Tibial nerve (tissue), 4 donors: ENCODE results near the gene LY6G5B. TPM values are rescaled to one million over a fixed set of nuclear protein-coding genes. Genes with fewer than 3 reads are reported as not detected.
A peak's percentile ranks its signal among the peaks of the same experiment; 100 is the strongest.

Experiments used
- DNase-seq, 2 donors: peaks; one replicate each; pipeline ENCODE4 v3.0.0-alpha.2; 2019; ENCODE audit warnings: low spot score in 2 of 2
- H3K27ac ChIP-seq, 4 donors: fragments of 200-600 bp; sonication (generic) in 3 of 4; one replicate each; pipeline ENCODE4 v1.5.1; 2017 to 2019; ENCODE audit warnings: mild to moderate bottlenecking in 1 of 4
- H3K27me3 ChIP-seq, 2 donors: fragments of 200-600 bp; sonication (generic) in 1 of 2; one replicate each; pipeline versions ENCODE4 v1.5.1 to v1.6.0; 2017 to 2019
- H3K36me3 ChIP-seq, 3 donors: fragments of 200-600 bp; sonication (generic); one replicate each; pipeline ENCODE4 v1.5.1; 2018 to 2019
- H3K4me1 ChIP-seq, 4 donors: fragments of 200-600 bp; sonication (generic) in 3 of 4; one replicate each; pipeline ENCODE4 v1.5.1; 2017 to 2019
- H3K4me3 ChIP-seq, 4 donors: fragments of 200-600 bp; sonication (generic) in 3 of 4; one replicate each; pipeline ENCODE4 v1.5.1; 2017 to 2019; ENCODE audit warnings: mild to moderate bottlenecking in 1 of 4, moderate library complexity in 1 of 4
- H3K9me3 ChIP-seq, 4 donors: fragments of 200-600 bp; sonication (generic) in 3 of 4; one replicate each; pipeline ENCODE4 v1.5.1; 2017 to 2019
- EP300 ChIP-seq, 2 donors: sonication (generic); formaldehyde crosslinking; IDR thresholded peaks; one replicate each; pipeline ENCODE4 v1.6.1; 2017; ENCODE audit warnings: antibody characterized with exemption in 2 of 2, mild to moderate bottlenecking in 1 of 2
- POLR2A ChIP-seq, 2 donors: fragments of 450-650 bp; IDR thresholded peaks; one replicate each; pipeline ENCODE4 v1.6.1; 2017; ENCODE audit warnings: antibody characterized with exemption in 2 of 2, mild to moderate bottlenecking in 2 of 2, moderate library complexity in 2 of 2
- WGBS, 2 donors: methylation state at CpG; one replicate each; pipeline ENCODE4 v1.1.5; 2018; 5-methylcytosine and 5-hydroxymethylcytosine counted together
- total RNA-seq, 4 donors: library from RNA; depleted of rRNA; stranded (reverse); fragments of >200 nt; gene quantifications; one replicate each; pipeline ENCODE4 v1.1.0, GENCODE V29; 2016
- TF ChIP-seq, protein P1 (sequence below), 5 experiments: fragments of 200-600 bp in 3 of 5; fragments of 450-650 bp in 2 of 5; sonication (generic) in 3 of 5; IDR thresholded peaks; one replicate each; pipeline ENCODE4 v1.5.1; 2016 to 2019; ENCODE audit warnings: antibody characterized with exemption in 5 of 5, mild to moderate bottlenecking in 3 of 5, moderate library complexity in 2 of 5

Gene LY6G5B
- total RNA-seq, 4 donors from 2014 or later: 7.6 to 13.0 (median 9.8) TPM

DNA sequence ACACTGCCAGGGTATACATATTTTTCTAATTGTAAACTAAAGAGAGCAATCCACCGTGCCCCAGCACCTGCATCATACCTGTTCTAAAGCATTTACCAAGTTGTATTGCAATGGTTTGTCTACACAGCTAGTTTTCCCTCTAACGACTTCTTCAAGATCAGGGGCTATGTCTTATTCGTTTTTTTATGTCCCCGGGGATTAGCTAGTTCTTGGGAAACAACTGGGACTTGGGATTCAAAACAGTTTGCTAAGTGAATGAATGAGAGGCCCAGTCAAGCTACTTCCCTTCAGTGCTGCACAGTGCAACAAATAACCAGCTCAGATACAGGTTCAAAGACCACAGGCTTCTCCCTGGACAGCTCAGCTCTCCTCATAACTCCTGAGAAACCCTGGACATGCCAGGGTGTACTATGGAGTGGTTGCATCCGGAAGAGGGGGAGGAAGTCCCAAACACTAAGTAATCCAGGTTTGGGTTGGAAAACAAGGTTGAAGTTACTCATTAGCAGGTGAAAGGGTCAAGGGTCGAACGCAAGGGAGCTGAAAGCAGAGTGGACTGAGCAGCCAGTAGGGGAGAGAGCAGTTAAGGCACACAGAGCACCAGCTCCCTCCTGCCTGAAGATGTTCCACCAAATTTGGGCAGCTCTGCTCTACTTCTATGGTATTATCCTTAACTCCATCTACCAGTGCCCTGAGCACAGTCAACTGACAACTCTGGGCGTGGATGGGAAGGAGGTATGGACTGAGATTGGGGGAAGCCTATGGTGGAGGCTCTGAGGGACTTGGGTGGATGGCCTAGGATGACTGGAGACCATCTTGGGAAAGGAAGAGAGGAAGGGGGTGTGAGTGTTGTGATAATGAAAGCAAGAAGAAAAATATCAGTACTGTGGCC lies 14.2 kb upstream of the LY6G5B start, which contains the start of gene APOM:
TSS of gene APOM (plus strand) at position 546 of the 889 bp plus-strand sequence. CDS start at position 619, 73 bp downstream.
- Histone ChIP-seq H3K36me3 (peaks cover 0 to 36% (median 0%) of the 10 kb centered on the region in 3 donors), H3K9me3 (no peaks in the 10 kb centered on the region), H3K4me1 (peaks cover 0 to 50% (median 38%) of the 10 kb centered on the region in 4 donors), H3K27me3 (no peaks in the 10 kb centered on the region), H3K27ac (no peak within 1 kb of the TSS), H3K4me3 (no peak within 1 kb of the TSS)
- 83% methylated on average over 8 of the region's 8 CpGs for WGBS, 2 donors
- DNase-seq: no peak
- TF ChIP-seq, protein P1, sequence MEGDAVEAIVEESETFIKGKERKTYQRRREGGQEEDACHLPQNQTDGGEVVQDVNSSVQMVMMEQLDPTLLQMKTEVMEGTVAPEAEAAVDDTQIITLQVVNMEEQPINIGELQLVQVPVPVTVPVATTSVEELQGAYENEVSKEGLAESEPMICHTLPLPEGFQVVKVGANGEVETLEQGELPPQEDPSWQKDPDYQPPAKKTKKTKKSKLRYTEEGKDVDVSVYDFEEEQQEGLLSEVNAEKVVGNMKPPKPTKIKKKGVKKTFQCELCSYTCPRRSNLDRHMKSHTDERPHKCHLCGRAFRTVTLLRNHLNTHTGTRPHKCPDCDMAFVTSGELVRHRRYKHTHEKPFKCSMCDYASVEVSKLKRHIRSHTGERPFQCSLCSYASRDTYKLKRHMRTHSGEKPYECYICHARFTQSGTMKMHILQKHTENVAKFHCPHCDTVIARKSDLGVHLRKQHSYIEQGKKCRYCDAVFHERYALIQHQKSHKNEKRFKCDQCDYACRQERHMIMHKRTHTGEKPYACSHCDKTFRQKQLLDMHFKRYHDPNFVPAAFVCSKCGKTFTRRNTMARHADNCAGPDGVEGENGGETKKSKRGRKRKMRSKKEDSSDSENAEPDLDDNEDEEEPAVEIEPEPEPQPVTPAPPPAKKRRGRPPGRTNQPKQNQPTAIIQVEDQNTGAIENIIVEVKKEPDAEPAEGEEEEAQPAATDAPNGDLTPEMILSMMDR (IDR thresholded peaks at IDR 0.05): no peak

GRCh38 chr6:31657406-31658157 lies 12.2 kb upstream of the LY6G5B start:
- no peak for DNase-seq
- H3K36me3 ChIP-seq: peaks cover 0 to 46% (median 0%) of the 10 kb centered on the region in 3 donors
- 72 to 73% methylated on average over 6 of the region's 6 CpGs for WGBS, 2 donors
- no peak for TF ChIP-seq POLR2A (IDR thresholded peaks at IDR 0.05)
- TF ChIP-seq, protein P1 (IDR thresholded peaks at IDR 0.05): no peak
- no peak for TF ChIP-seq EP300 (IDR thresholded peaks at IDR 0.05)
- H3K9me3 ChIP-seq: no peaks in the 10 kb centered on the region
- peaks cover 0 to 57% (median 29%) of the 10 kb centered on the region in 4 donors for H3K4me1 ChIP-seq
- no peak overlapping the region for H3K27ac ChIP-seq
- H3K27me3 ChIP-seq: no peaks in the 10 kb centered on the region
- H3K4me3 ChIP-seq: no peak overlapping the region

- 73 to 79% methylated on average over 4 of the region's 4 CpGs for WGBS, 2 donors
- DNase-seq: no peak
- Histone ChIP-seq H3K4me1 (peaks cover 0 to 63% (median 32%) of the 10 kb centered on the region in 4 donors), H3K36me3 (peaks cover 0 to 49% (median 0%) of the 10 kb centered on the region in 3 donors), H3K27ac (no peak overlapping the region), H3K4me3 (no peak overlapping the region), H3K27me3 (no peaks in the 10 kb centered on the region), H3K9me3 (no peaks in the 10 kb centered on the region)
- no peak for TF ChIP-seq EP300 (IDR thresholded peaks at IDR 0.05)
- TF ChIP-seq, protein P1 (IDR thresholded peaks at IDR 0.05): no peak
- no peak for TF ChIP-seq POLR2A (IDR thresholded peaks at IDR 0.05)
Observed at GRCh38 chr6:31658158-31658688, 11.6 kb upstream of the LY6G5B start.

DNA sequence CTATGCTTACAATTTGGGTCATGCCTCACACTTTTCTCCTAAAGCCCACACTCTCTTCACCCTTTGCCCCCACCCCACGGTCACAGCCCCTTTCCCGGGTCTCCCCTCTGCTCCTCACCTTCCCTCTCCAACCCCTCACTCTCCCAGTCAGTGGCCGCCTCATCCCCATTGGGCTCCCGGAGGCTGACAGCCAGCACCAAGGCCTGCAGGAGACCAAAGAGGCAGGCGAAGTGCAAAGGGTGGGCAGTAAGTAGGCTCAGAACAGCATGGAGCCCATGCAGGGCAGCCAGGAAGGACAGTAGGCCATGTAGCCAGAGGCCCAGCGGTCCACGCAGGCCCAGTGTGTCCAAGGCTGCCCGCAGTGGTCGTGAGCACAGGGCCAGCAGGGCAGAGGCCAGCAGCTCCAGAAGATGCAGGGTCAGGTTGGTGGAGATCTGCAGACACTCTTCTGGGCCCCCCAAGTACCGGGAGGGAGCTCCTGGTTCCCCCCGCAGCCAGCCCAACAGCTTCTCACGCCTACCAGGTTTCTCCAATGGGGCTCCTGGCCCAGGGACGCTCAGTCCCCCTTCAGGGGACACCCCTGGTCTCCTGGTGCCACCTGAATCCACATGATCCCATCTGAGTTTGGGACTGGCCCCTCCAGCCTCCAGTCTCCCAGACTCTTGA lies 10.7 kb upstream of the LY6G5B start:
- Histone ChIP-seq H3K36me3 (peaks cover 0 to 56% (median 0%) of the 10 kb centered on the region in 3 donors), H3K9me3 (no peaks in the 10 kb centered on the region), H3K27ac (peak overlapping the region in 3 of 4 donors; percentile 81 to 91 (median 89)), H3K27me3 (no peaks in the 10 kb centered on the region), H3K4me1 (peaks cover 0 to 64% (median 34%) of the 10 kb centered on the region in 4 donors), H3K4me3 (peak overlapping the region; percentile 52 to 81 (median 74))
- DNase-seq: no peak
- 75% methylated on average over 11 to 13 of the region's 13 CpGs for WGBS, 2 donors
- TF ChIP-seq EP300 (IDR thresholded peaks at IDR 0.05): no peak
- no peak for TF ChIP-seq POLR2A (IDR thresholded peaks at IDR 0.05)
- TF ChIP-seq, protein P1 (IDR thresholded peaks at IDR 0.05): no peak
